CMK (cell line): Measurements from ENCODE around the gene KLHDC10.
"Not testable (repeated sequence)": the region's sequence is repeated elsewhere in the genome, so short reads cannot be mapped to it uniquely, and the experiment has no call there.

Experiments used
- DNase-seq: peaks from one replicate; pipeline ENCODE4 v3.0.0-alpha.2; 2010; ENCODE audit warnings: low read depth

KLHDC10 gene

GRCh38 chr7:130069978-130070860 lies at the start of gene KLHDC10:
KLHDC10 (plus strand) TSS chr7:130070534; CDS start chr7:130070644, 110 bp downstream.
- peak; percentile 86 for DNase-seq

- no peak for DNase-seq
These were observed 49.1 kb upstream of the KLHDC10 start for GRCh38 chr7:130021105-130021834.

GRCh38 chr7:130022115-130022514 lies 48.2 kb upstream of the KLHDC10 start:
- no peak for DNase-seq

GRCh38 chr7:130022623-130023175 lies 47.6 kb upstream of the KLHDC10 start:
- no peak for DNase-seq

- DNase-seq, result no peak
These were observed 45.9 kb upstream of the KLHDC10 start for GRCh38 chr7:130024390-130024789.

- DNase-seq, result no peak
These were observed 37.6 kb upstream of the KLHDC10 start for GRCh38 chr7:130032698-130033097.

GRCh38 chr7:130037703-130038102 lies 32.6 kb upstream of the KLHDC10 start:
- DNase-seq, result no peak

- no peak for DNase-seq
These were observed 29.8 kb upstream of the KLHDC10 start for GRCh38 chr7:130040576-130040975.

GRCh38 chr7:130047831-130048230 lies 22.5 kb upstream of the KLHDC10 start:
- DNase-seq, result no peak

- no peak for DNase-seq
These were observed 21.4 kb upstream of the KLHDC10 start for GRCh38 chr7:130048906-130049305.

GRCh38 chr7:130052250-130052649 lies 18.1 kb upstream of the KLHDC10 start:
- not testable (repeated sequence) for DNase-seq

- not testable (repeated sequence) for DNase-seq
These were observed 15.1 kb upstream of the KLHDC10 start for GRCh38 chr7:130055198-130055597.

GRCh38 chr7:130062246-130062645 lies 8.1 kb upstream of the KLHDC10 start:
- DNase-seq, result no peak

GRCh38 chr7:130063036-130063435 lies 7.3 kb upstream of the KLHDC10 start:
- no peak for DNase-seq

GRCh38 chr7:130064580-130064926 lies 5.8 kb upstream of the KLHDC10 start:
- not testable (repeated sequence) for DNase-seq

- no peak for DNase-seq
These were observed 4.7 kb upstream of the KLHDC10 start for GRCh38 chr7:130065500-130066152.

GRCh38 chr7:130069179-130069977 lies 956 bp upstream of the KLHDC10 start:
- no peak for DNase-seq

- DNase-seq, result no peak
These were observed 708 bp downstream of the KLHDC10 start for GRCh38 chr7:130070861-130071622.

- DNase-seq, result peak; percentile 55
These were observed 1.6 kb downstream of the KLHDC10 start for GRCh38 chr7:130071701-130072622.
